ENCODE results near the gene SAE1.

DNA sequence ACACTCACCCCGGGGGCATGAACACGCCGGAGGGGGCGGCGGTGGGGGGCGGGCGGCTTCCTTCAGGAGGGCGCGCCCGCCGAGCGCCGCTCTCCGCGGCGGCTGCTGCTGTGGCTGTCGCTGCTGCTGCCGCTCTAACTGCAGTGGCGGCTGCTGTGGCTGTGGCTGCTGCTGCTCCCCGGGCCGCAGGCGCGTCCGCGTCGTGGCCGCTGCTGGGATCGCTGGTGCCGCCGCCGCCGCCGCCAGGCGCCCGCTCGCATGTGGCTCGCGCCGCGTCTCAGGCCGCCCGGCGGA, 100.2 kb downstream of the SAE1 start, which contains the start of gene BBC3:
- TF ChIP-seq POLR2AphosphoS5 (IDR thresholded peaks at IDR 0.05; ENCODE audit: low read depth, low read length) (no peak), CTCF (IDR thresholded peaks at IDR 0.05) (no peak)

Data from Panc1 (cell line).